IMR-90 (cell line): Measurements from ENCODE around the gene ZNF778. TPM values are rescaled to one million over a fixed set of nuclear protein-coding genes. Genes with fewer than 3 reads are reported as not detected.

Experiments
- ATAC-seq: fragments of 200-7000 bp; cut with Tn5 transposase; 2 replicates; pipeline ENCODE4 v1.9.1; 2020; ENCODE audit warnings: low read depth, mild to moderate bottlenecking, moderate library complexity
- BruUV-seq: library from RNA; stranded (reverse); fragments of 400-500 nt; replicated peaks from 2 replicates; lab custom pipeline; 2021; lab: Mats Ljungman, UMichigan
- CTCF ChIA-PET: fragments of 300-600 bp; formaldehyde crosslinking; extraction: SDS; loops from one replicate; lab custom pipeline; 2021; ENCODE audit warnings: antibody characterized with exemption; lab: Yijun Ruan, JAX
- POLR2A ChIA-PET: fragments of 300-600 bp; sonication (Branson Sonifier 250); formaldehyde crosslinking; loops from one replicate; lab custom pipeline; 2022; ENCODE audit warnings: antibody characterized with exemption; ENCODE audit not compliant: unreplicated experiment; lab: Charles Lee
- DNase-seq: peaks from one replicate; pipeline ENCODE4 v3.0.0; 2013
- H2AFZ ChIP-seq: replicated peaks from 2 replicates; pipeline ENCODE3; 2013; ENCODE audit warnings: low read length, mild to moderate bottlenecking; ENCODE audit not compliant: poor library complexity
- H2AK5ac ChIP-seq: 2 replicates; pipeline ENCODE4 v1.6.1; 2013; ENCODE audit warnings: low read depth, low read length, inconsistent platforms
- H2AK9ac ChIP-seq: replicated peaks from 2 replicates; pipeline ENCODE3; 2013; ENCODE audit warnings: mild to moderate bottlenecking, low read depth, low read length, moderate library complexity; ENCODE audit not compliant: poor library complexity
- H2BK120ac ChIP-seq: 2 replicates; pipeline ENCODE4 v1.6.1; 2013; ENCODE audit warnings: low read depth, low read length, inconsistent platforms
- H2BK15ac ChIP-seq: 3 replicates; pipeline ENCODE4 v1.6.1; 2013; ENCODE audit warnings: low read depth, low read length, inconsistent platforms
- H2BK20ac ChIP-seq: 2 replicates; pipeline ENCODE4 v1.6.1; 2013; ENCODE audit warnings: low read depth, mild to moderate bottlenecking, inconsistent platforms, low read length, moderate library complexity
- H2BK5ac ChIP-seq: 2 replicates; pipeline ENCODE4 v1.6.1; 2013; ENCODE audit warnings: mild to moderate bottlenecking, low read depth, low read length, inconsistent platforms; ENCODE audit not compliant: poor library complexity, severe bottlenecking
- H3K14ac ChIP-seq: replicated peaks from 2 replicates; pipeline ENCODE4 v1.6.1; 2013; ENCODE audit warnings: low read depth, low read length, inconsistent platforms
- H3K18ac ChIP-seq: 2 replicates; pipeline ENCODE4 v1.6.1; 2013; ENCODE audit warnings: low read depth, low read length, control low read depth
- H3K23ac ChIP-seq: 2 replicates; pipeline ENCODE4 v1.6.1; 2013; ENCODE audit warnings: low read depth, low read length, inconsistent platforms
- H3K27ac ChIP-seq: 2 replicates; pipeline ENCODE4 v1.5.1; 2013; ENCODE audit warnings: mild to moderate bottlenecking, control low read depth, low read length; ENCODE audit not compliant: insufficient read depth
- H3K27me3 ChIP-seq: 2 replicates; pipeline ENCODE4 v1.6.1; 2013; ENCODE audit warnings: low read length; ENCODE audit not compliant: control insufficient read depth, insufficient read depth
- H3K36me3 ChIP-seq: 2 replicates; pipeline ENCODE4 v1.6.1; 2013; ENCODE audit warnings: low read length, mixed read lengths; ENCODE audit not compliant: control insufficient read depth, insufficient read depth
- H3K4ac ChIP-seq: 2 replicates; pipeline ENCODE4 v1.6.1; 2013; ENCODE audit warnings: low read depth, low read length, inconsistent platforms
- H3K4me1 ChIP-seq: 2 replicates; pipeline ENCODE4 v1.6.1; 2013; ENCODE audit warnings: low read length, mixed read lengths; ENCODE audit not compliant: control insufficient read depth, insufficient read depth
- H3K4me2 ChIP-seq: 2 replicates; pipeline ENCODE4 v1.6.1; 2013; ENCODE audit warnings: low read depth, mild to moderate bottlenecking, control low read depth, low read length, moderate library complexity
- H3K4me3 ChIP-seq: 2 replicates; pipeline ENCODE4 v1.5.1; 2013; ENCODE audit warnings: low read depth, mild to moderate bottlenecking, control low read depth, low read length, moderate library complexity; ENCODE audit not compliant: insufficient read depth
- H3K56ac ChIP-seq: 2 replicates; pipeline ENCODE4 v1.6.1; 2013; ENCODE audit warnings: low read length, inconsistent platforms; ENCODE audit not compliant: insufficient read depth; ENCODE audit errors: extremely low read depth
- H3K79me1 ChIP-seq, 2 experiments: 2 replicates each; pipeline ENCODE4 v1.6.1; 2013; ENCODE audit warnings: low read length in 2 of 2, inconsistent platforms in 1 of 2, low read depth in 1 of 2
- H3K9ac ChIP-seq: 2 replicates; pipeline ENCODE4 v1.6.1; 2013; ENCODE audit warnings: low read depth, low read length, control low read depth
- H3K9me1 ChIP-seq: 2 replicates; pipeline ENCODE4 v1.6.1; 2013; ENCODE audit warnings: low read length, inconsistent platforms; ENCODE audit not compliant: insufficient read depth
- H3K9me3 ChIP-seq: 2 replicates; pipeline ENCODE4 v1.6.1; 2013; ENCODE audit warnings: low read length; ENCODE audit not compliant: control insufficient read depth, insufficient read depth
- H4K20me1 ChIP-seq: 2 replicates; pipeline ENCODE4 v1.6.1; 2013; ENCODE audit warnings: low read length, inconsistent platforms; ENCODE audit not compliant: insufficient read depth
- H4K5ac ChIP-seq: 2 replicates; pipeline ENCODE4 v1.6.1; 2013; ENCODE audit warnings: mild to moderate bottlenecking, low read depth, low read length, control low read depth
- H4K8ac ChIP-seq, 2 experiments: 2 replicates each; pipeline ENCODE4 v1.6.1; 2013; ENCODE audit warnings: low read depth in 2 of 2, low read length in 2 of 2, control low read depth in 1 of 2, inconsistent platforms in 1 of 2
- H4K91ac ChIP-seq: 2 replicates; pipeline ENCODE4 v1.6.1; 2013; ENCODE audit warnings: low read depth, low read length, inconsistent platforms; ENCODE audit not compliant: insufficient read depth
- BHLHE40 ChIP-seq: fragments of 150-350 bp; IDR thresholded peaks from 2 replicates; pipeline ENCODE4 v1.6.1; 2016; ENCODE audit warnings: mild to moderate bottlenecking, low read depth, low read length
- CHD1 ChIP-seq: IDR thresholded peaks from 2 replicates; pipeline ENCODE4 v1.6.1; 2012; ENCODE audit warnings: low read depth, low read length, improper control_type of control experiment
- MAZ ChIP-seq: IDR thresholded peaks from 2 replicates; pipeline ENCODE4 v1.6.1; 2012; ENCODE audit warnings: low read depth, mild to moderate bottlenecking, low read length, improper control_type of control experiment, moderate library complexity, borderline replicate concordance
- MXI1 ChIP-seq: IDR thresholded peaks from 2 replicates; pipeline ENCODE4 v1.6.1; 2012; ENCODE audit warnings: low read depth, mild to moderate bottlenecking, low read length, moderate library complexity, borderline replicate concordance
- RCOR1 ChIP-seq: IDR thresholded peaks from 2 replicates; pipeline ENCODE4 v1.6.1; 2012; ENCODE audit warnings: mild to moderate bottlenecking, low read length, improper control_type of control experiment; ENCODE audit not compliant: insufficient replicate concordance
- RFX5 ChIP-seq: IDR thresholded peaks from 2 replicates; pipeline ENCODE4 v1.8.0; 2012; ENCODE audit warnings: low read depth, mild to moderate bottlenecking, low read length, moderate library complexity
- WGBS, 2 experiments: methylation state at CpG; one replicate each; pipeline versions ENCODE4 v1.1.5 to v1.1.7; 2013; ENCODE audit warnings: missing lambda C conversion rate in 2 of 2; ENCODE audit not compliant: insufficient read length in 1 of 2; ENCODE audit errors: extremely low coverage in 2 of 2; 5-methylcytosine and 5-hydroxymethylcytosine counted together
- dilution Hi-C: fragments of 300-500 bp; cut with HindIII; formaldehyde crosslinking; loops from one replicate; pipeline ENCODE4 v1.14.3; 2018; ENCODE audit warnings: low sequenced_read_pairs; ENCODE audit not compliant: unreplicated experiment
- in situ Hi-C: fragments of 300-500 bp; cut with MboI; formaldehyde crosslinking; loops from 3 replicates; pipeline ENCODE4 v1.14.3; 2019; ENCODE audit warnings: low sequenced_read_pairs, inconsistent platforms, mixed read lengths
- intact Hi-C: fragments of 100-400 bp; cut with micrococcal nuclease; formaldehyde crosslinking; loops from 2 replicates; pipeline ENCODE4 v1.10.0; 2022
- polyA plus RNA-seq, 3 experiments: library from polyadenylated mRNA; depleted of rRNA; stranded (reverse); fragments of >200 nt; gene quantifications; 2 replicates each; pipeline ENCODE4 v1.2.3, GENCODE V29; 2012; ENCODE audit warnings: low replicate concordance in 1 of 3
- total RNA-seq: library from RNA; depleted of rRNA; stranded (reverse); fragments of >200 nt; gene quantifications from 2 replicates; pipeline ENCODE4 v1.2.3, GENCODE V29; 2012
- TF ChIP-seq, protein P1 (sequence below): conservative IDR thresholded peaks from 2 replicates; pipeline ENCODE4 v1.5.1; 2012; ENCODE audit warnings: mild to moderate bottlenecking, low read depth, low read length, improper control_type of control experiment

Gene ZNF778
- total and polyA plus RNA-seq, 2 of the 4 experiments (the other 2 are of a cell fraction): 5.6 to 9.9 TPM

- no peak for TF ChIP-seq CHD1
- no peak for TF ChIP-seq BHLHE40
- TF ChIP-seq MAZ: no peak
- TF ChIP-seq, protein P1, sequence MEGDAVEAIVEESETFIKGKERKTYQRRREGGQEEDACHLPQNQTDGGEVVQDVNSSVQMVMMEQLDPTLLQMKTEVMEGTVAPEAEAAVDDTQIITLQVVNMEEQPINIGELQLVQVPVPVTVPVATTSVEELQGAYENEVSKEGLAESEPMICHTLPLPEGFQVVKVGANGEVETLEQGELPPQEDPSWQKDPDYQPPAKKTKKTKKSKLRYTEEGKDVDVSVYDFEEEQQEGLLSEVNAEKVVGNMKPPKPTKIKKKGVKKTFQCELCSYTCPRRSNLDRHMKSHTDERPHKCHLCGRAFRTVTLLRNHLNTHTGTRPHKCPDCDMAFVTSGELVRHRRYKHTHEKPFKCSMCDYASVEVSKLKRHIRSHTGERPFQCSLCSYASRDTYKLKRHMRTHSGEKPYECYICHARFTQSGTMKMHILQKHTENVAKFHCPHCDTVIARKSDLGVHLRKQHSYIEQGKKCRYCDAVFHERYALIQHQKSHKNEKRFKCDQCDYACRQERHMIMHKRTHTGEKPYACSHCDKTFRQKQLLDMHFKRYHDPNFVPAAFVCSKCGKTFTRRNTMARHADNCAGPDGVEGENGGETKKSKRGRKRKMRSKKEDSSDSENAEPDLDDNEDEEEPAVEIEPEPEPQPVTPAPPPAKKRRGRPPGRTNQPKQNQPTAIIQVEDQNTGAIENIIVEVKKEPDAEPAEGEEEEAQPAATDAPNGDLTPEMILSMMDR: no peak
- TF ChIP-seq MXI1: no peak
- TF ChIP-seq RFX5: no peak
- TF ChIP-seq RCOR1: no peak
- Histone ChIP-seq H4K20me1 (peaks cover 30% of the 10 kb centered on the region), H3K79me1 (peaks cover 11 to 45% of the 10 kb centered on the region in 2 experiments), H3K4ac (no peak overlapping the region), H3K14ac (no peak overlapping the region), H3K18ac (no peak overlapping the region), H3K9me3 (no peaks in the 10 kb centered on the region), H3K56ac (no peak overlapping the region), H4K8ac (no peak overlapping the region), H3K27ac (no peak overlapping the region), H3K36me3 (peaks cover 78% of the 10 kb centered on the region), H4K5ac (no peak overlapping the region), H3K27me3 (no peaks in the 10 kb centered on the region), H3K9me1 (no peaks in the 10 kb centered on the region; the same call in 1 of the 2 replicates), H2AK5ac (no peak overlapping the region), H3K4me2 (no peak overlapping the region), H2BK15ac (no peak overlapping the region), H3K9ac (no peak overlapping the region), H2AFZ (no peak overlapping the region), H3K23ac (no peak overlapping the region), H3K4me3 (no peak overlapping the region), H2BK5ac (no peak overlapping the region), H2BK20ac (no peak overlapping the region), H2BK120ac (no peak overlapping the region), H3K4me1 (no peaks in the 10 kb centered on the region), H4K91ac (no peak overlapping the region), H2AK9ac (peak overlapping the region; percentile 24)
- DNase-seq: no peak
- in situ Hi-C loops (no loop called here), intact Hi-C loops (no loop called here), dilution Hi-C loops (no loop called here)
- WGBS, 2 experiments: 100% methylated on average over 2 of the region's 9 CpGs; no CpG with 5 or more reads in 1 of the 2 experiments
- ChIA-PET POLR2A (interaction anchor here (0.5 to 0.6 kb wide), 2 partner anchors 11 to 36 kb away, joined by 4 to 7 read pairs; no protein-coding TSS in a partner anchor), CTCF (no interaction called here)
- ATAC-seq: no peak
- no TSS peak for BruUV-seq
These were observed 59.5 kb downstream of the ZNF778 start for GRCh38 chr16:89277049-89277448.
